Stimulated activated CD8-positive, alpha-beta memory T cell treated with anti-CD3 and anti-CD28 coated beads, Interleukin-15, amount 100 ng/mL, for 24 hours (primary cell): ENCODE results near the gene IRF2.
A peak's percentile ranks its signal among the peaks of the same experiment; 100 is the strongest.

ENCODE experiments used
- DNase-seq: peaks from one replicate; pipeline ENCODE4 v3.0.0-alpha.2; 2020; ENCODE audit warnings: low read depth

Gene IRF2

DNA sequence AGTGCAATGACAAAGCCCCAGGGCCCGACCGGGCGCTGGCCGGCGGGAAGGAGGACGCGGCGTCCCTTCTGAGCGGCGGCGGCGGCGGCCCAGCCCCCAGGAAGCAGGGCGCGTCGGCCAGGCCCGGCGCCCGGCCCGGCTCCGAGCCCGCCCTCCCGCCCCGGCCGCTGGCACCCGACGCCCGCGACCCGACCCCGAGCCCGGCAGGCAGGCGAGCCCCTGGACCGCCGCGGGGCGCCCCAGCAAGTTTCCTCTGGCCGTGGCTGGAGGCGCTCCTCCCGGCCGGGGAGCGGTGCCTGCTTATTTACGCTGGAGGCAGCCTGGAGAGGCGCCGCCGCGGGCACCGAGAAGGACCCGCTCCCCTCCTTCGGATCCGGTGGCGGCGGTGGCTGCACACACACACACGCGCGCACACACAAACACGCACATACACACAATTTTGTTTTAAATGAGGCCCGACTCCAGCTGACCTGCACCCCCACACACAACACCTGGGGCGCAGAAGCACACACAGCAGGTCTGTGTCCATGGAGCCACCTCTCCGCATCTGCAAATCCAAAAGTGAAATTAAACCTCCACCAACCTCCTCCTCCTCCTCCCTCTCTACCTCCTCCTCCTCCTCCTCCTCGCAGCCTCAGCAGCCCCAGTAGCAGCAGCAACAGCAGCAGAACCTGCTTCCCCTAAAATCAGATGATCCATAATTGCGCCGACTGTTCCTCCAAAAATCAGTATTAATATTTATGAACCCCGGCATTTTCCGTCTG, 669 bp downstream of the IRF2 start:
- no peak for DNase-seq

DNA sequence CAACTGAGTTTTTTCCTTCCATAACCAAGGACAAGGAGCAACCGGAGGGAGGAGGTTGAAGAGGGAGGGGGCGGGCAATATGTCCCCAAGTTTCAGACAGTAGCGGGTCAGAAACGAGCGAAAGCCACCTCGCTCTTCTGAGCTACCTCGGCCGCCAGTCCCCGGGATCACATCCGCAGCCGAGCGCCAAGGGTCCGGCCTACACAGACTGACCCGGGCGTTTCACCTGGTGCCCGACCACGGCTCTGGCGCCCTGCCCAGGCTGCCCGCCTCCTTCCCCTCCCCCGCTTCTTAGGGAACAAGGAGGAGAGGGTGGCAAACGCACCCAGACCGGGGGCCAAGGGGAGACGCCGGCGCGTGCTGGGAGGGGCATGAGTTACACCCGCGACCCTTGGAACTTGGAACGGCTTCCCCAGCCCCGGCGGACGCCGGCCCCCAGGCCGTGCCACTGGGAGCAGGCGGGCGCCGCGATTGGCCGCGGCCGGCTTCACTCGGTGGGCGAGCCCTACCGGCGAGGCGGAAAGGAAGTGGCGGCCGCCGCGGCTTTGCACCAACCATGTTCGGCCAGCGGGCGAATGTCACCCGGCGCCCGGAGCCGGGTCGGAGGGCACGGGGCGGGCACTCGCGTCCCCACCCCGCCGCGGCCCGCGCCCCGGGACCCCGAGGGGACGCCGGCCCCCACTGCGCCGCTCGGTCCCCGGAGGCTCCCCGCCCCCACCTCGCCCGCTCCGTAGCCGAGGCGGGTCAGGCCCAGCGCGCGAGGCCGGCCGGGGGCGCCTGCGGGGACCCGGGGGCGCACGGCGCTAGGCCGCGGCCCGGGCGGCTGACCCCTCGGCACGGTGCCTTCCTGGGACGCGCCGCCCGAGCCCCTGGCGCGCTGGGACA, 1.5 kb downstream of the IRF2 start:
- peak; percentile 35 for DNase-seq

DNA sequence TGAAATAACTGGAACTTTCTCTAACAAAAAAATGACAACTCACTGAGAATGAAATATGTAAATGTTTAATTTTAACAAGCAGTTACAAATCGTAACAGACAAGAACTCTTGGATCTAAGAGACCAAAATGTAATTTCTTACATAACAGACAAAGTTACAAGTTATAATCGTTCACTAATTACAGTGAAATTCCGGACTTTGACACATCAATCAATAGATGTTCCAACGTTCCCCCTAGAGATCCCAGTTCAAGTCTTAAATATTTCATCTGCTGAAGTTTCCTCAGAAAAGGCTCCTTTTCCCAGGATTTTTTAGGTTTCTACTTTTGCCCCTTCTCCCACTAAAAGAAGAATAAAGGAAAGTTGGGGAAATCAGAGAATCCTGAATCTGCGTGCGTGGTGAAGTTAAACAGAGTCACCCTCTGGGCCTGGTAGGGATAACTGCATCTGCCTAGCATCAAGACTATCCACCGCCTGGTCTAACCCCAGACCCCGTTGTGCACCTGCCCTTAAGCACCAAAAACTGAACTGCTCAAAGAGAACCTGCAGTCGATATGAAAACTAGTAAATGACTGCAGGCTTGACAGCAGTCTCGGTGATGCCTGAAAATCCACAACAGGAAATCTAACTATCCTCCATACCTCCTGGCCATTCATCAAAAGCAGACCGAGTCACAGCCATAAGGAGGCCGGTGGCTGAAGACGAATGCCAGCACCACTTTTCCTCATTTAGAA, 2.3 kb downstream of the IRF2 start:
- no peak for DNase-seq

DNA sequence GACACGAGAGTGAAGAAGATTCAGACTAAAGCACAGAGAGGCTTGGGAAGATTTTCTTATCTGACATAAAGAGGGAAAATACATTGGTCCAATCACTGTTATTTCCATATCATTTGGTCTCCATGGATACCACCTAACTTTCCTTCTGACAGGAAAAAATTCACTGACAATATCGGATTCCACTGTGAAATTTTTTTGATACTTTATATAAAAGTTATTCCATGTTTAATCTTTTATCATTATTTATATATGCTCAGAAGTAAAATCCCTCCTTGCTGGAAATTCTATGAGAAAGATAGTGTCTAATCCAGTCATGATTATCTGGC, 3.6 kb downstream of the IRF2 start:
- DNase-seq, result no peak

DNA sequence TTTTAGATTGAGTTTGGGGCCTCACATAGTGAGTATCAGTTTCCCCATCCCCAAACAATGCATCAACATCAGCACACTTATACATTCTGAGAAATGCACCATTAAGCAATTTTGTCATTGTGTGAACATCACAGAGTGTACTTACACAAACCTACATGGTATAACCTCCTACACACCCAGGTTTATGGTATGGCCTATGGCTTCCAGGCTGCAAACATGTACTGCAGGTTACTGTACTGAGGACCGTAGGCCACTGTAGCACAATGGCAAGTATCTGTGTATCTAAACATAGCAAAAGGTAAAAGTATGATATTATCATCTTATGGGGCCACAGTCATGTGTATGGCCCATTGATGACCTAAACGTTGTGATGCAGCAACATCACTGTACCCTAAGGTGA, 7.7 kb downstream of the IRF2 start:
- DNase-seq, result no peak

DNA sequence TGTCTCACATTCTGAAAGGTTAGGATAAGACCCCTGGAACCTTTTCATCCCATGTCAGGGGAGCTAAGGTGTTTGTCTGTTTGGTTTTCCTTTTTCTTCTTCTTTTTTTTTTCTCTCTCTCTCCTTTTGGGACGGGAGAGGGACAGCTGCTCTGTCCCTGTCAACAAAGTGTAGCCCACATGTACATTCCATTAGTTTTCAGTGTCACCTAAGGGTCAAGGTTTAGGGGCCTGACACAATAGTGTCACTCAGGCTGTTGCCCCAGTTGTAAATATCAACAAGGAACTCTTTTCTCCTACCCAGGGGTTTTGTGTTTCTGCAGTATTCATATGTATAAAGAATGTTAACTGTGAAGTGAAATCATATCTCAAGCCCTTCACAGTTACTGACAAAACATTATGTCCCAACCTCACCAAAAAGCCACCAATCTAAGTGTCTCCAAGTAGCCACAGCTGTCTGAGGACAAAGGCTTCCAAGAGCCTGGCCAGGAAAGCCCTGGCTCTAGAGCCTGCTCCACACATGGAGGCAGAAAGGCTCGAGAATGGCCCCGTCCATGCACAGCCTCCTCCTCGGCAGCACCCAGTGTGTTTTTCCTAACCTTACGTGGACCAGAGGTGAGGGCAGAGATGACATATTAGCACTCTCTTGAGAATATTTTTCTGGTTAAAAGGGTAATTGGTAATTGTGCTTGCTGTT, 9.4 kb downstream of the IRF2 start:
- DNase-seq, result no peak

DNA sequence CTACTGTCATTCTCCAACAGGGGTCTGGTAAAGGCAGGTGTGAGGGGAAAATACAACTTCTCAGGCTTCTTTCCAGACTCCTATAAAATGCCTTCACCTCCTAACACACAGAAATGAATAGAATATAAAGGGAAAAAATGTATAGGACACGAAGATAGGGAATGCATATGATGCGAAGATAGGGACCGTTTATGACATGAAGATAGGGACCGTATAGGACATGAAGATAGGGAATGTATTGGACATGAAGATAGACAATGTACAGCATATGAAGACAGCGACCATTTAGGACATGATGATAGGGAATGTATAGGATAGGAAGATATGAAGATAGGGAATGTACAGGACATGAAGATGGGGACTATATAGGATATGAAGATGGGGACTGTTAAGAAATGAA, 10.5 kb downstream of the IRF2 start:
- DNase-seq, result no peak

DNA sequence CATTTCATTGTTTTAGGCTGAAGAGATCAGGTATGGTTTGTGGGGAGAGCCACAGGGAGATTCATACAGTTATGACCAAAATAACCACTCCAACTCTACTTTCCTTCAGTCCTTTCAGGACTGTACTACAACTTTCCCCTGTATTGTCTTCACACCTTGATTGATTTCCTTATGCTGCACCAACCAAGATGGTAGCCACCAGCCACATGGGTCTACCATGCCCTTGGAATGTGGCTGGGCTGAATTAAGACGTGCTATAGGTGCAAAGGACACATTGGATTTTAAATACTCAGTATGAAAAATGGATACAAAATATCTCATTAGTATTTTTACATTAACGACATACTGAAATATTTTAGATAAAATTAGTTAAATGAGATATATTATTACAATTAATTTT, 11.2 kb downstream of the IRF2 start:
- DNase-seq, result no peak

DNA sequence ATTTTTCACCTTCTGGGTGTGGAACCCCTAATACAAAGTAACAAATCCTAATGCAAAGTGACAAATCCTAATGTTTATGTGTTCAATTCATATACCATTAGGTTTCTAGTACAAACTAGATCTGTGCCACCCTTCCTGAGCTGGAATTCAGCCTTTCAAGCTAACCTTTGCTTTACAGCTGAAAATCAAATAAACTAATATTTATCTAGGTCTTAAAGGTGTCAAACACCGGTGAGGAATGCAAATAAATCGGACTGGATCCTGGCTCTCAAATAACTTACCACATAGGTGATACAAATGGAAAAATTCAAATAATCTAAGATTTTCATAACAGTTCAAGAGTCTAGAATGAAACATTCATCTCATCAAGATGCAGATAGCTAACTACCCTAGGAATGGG, 11.6 kb downstream of the IRF2 start:
- no peak for DNase-seq

DNA sequence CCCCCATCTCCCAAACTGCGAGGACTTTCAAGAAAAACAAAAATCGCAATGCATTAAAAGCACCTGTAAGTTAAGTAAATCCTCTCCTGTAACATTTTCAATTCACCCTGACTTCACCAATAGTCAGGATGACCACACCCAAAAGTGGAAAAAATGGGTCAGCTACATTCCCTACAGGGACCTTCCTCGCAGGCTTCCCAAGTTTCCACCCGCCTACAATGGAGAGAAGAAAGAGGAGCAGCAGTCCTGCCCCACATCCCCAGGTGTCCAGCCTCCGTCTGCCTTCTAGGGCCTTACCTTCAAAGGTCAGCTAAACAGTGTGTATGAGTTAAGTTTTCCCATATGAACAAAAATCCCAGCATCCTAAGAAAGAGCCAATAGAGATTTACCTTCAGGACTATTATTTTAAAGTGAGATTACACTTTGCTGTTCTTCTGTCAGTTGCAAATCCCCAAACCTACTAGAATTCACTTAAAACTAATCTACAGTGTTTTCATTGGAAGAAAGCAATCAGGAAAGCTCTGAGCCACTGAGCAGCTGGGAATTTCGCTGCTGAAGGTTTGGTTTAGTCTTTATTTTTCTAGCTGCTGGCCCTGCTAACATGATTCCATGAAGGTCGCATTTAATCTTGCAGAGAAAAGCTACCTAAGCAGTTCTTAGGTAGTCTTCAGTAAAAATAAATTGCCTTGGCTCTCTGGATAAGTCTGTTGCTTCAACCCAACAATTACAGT, 12.5 kb downstream of the IRF2 start:
- DNase-seq, result no peak

DNA sequence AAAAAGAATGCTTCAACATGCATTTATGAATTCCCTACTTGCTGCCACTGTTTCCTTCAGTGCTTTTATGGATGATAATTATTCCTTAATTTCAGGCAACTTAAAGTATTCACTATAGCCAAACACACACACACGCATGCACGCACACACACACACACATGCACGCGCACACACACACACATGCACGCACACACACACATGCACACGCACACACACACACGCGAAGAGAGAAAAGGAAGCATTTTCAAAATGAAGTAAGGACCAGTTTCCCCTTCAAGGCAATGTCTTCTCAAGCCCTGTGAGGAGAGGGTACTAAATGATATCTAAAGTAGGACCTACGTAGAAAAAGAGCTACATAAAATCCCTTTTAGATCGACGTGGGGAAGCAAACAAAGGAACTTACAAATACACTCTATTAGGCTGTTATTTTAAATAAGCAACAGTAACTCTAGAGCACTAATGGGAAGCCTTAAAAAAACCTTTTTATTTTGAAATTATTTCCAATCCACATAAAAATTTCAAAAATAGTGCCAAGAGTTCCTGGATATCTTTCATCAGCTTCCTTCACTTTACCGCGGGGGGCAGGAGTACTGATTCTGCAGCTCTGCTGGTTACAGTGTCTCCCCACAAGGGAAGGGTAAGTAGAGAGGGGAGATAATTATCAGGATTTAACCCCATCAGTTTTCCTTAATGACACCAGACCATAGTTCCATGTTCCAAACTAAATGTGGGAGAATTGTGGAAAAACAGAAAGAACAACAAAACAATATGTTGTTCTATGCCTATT, 13.7 kb downstream of the IRF2 start:
- DNase-seq, result no peak

DNA sequence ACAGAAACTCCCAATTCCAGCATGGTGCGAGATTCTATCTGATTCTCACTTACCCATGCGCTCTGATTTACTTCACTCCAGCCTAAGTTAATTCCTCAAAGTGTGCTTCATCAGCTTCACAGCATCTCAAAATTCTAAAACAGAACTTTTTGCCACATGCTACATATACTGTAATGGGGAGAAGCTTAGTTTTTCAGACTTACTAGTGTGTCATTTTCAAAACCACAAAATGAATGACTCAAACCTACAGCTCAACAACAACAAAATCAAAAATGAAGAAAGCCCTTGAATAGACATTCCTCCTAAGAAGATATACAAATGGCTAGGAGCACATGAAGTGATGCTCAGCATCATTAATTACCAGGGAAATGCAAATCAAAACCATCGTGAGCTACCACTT, 14.9 kb downstream of the IRF2 start:
- DNase-seq, result no peak

DNA sequence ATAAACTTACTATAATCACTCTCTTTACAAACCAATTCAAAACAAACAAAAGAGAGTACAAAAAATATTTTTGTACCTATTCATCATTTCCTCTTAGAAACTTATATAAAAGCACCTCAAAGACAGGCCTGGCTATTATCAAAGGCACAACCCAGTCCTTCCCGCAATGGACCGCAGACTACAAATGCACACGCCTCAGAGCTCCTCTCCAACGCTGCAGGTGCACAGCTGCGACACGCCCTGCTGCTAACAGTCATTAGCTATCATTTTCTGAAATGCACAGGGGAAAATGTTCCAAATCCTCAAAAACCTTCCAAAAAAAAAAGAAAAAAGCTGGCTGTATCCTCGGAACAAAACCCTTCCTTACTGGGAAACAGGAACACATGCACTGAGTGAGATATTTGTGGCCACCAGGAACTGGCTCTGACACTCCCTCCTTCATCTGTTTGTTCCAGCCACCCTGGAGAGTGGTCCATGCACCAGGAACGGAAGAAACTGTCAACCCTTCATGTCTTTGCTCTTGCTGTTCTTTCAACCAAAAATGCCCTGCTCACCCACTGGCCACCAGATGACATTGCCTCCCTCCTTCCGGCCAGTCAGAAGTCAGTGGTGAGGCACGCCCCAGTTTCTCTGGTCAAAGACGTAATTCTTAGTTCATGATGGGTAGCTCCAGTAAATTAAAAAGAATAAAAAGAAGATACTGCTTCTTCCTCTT, 16.7 kb downstream of the IRF2 start:
- no peak for DNase-seq

DNA sequence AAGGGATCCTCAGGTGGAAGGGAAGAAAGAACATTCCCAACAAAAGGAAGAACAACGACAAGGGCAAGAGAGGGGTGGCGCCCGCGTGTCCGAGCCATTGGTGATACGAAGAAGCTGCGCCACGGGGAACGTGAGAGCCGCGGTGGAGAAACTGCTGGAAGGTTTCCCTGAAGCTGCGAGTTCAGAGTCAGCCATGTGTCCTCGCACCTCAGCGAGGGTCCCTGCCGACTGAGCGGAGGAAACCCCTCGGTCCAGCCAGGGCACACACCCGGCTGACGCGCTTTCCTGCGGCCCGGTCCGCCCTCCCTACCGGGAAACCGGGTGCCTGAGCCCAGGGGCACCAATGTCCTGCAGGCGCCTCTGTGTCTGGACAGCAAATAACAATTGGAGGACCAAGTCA, 18.0 kb downstream of the IRF2 start:
- DNase-seq, result no peak

DNA sequence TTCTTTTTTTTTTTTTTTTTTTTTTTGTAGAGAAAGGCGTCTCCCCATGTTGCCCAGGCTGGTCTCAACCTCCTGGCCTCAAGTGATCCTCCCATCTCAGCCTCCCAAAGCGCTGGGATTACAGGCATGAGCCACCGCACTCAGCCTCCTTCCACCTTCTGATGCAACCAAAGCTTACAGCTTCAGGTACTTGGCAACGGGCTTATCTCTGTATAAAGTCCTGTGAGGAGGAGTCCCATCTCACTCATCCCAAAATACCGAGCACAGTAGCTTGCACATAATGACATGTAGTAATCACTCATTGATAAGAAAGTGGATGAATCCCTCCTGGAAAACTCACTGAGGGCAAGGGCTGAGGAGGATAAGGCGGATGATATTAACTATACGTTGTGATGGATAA, 19.1 kb downstream of the IRF2 start:
- no peak for DNase-seq

DNA sequence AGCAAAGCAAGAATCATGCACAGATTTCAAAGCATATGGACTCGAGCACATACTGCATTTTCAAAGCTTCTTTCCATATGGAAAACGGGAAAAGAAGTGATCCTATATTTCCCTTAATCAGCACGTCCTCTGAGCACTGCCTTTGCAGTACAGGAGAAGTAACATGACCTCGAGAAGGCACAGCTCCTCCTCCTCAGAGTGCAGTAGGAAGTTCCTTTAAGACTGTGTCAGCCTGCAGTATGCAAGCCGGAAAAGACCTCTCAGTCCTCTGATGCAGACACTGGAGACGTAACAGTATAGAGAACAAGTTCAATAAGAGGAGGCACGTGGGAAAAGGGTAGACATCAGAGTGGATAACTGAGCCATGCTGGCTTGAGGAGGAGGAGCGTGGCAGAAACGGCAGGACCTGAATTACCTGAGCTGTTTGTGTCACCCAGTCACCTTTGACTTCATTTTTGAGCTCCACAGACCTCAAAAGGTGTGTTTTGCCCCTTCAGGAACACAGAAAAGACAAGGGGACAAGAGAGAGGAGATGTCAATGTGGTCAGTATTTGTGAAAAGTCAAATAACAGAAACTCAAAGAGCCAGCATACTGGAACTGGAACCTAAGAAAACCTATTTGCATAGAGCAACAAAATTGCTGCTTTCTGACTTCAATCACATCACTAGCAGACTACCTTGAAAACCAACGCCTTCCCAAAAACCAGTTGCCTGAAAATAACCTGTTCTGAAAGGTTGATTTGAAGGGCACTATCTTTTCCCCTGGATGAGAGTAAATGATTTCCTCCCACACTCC, 20.8 kb downstream of the IRF2 start:
- no peak for DNase-seq

DNA sequence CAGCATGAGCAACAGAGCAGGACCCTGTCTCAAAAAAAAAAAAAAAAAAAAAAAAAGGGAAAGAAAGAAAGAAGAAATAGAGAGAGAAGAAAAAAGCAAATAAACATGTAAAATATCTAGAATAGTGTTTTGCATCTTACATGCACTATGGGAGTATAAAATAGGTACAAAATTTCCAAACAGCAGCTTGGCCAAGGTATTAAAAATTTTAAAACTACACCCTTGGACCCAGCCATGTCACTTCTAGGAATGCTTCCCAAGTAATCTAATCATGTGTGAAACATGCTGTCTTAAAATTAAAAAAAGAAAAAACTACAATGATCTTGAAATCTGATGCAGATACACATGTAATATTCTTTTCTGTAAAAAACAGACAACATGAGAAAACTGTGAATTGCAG, 21.6 kb downstream of the IRF2 start:
- DNase-seq, result no peak

DNA sequence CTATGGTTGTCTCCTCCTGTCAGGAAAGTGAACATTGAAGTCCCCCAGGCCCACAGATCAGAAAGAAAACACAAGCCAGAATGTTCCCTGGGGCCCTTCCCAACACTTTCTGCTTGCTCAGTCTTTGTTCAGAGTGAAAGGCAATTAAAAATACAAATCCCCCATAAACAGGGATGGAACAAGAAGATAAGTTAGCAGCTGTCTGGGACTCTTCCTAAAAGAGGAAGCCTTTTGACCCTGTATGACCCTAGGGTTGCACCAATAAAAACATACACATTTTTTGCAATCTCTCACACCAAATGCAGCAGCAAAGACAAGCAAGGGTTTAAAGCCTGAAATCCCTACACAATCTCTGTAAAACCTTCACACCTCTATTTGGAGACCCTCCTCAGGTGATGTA, 22.6 kb downstream of the IRF2 start:
- DNase-seq, result no peak

DNA sequence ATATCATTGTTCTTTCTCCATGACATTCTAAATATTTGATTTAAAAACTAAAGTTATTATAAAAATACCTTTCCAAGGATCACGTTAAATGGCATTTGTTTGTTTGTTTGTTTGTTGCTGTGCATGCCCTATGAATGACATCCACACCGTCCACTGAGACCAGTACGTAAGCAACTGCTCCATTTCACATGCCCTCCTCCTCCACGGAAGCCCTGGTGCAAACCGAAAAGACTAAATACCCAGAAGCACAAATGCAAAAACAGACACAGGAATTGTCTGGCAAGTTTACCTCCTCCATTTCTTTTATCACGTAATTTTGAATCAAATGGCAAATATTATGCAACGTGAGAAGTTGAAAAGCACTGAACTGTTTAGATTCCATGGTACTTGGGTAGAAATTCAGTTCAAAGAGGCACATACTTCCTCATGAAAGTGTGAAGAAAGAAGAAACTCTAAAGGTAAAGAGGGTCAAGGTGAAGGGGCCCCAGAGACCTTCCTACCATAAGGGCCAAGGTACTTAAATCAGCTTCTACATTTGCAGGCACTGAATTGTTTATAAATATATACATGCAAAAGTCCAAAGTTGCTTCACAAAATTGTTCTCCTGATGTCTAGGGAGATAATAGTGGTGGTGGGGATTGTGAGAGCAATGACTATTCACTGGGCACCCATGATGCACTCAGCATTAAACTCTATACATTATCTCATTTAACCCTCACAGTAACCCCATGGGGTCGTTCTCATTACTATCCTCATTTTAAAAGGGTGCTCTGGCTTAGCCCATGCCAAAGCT, 23.4 kb downstream of the IRF2 start:
- no peak for DNase-seq
